SK-N-SH (cell line): ENCODE data around the gene CDC27. TPM values are rescaled to one million over a fixed set of nuclear protein-coding genes. Genes with fewer than 3 reads are reported as not detected.

Experiments used
- CTCF ChIA-PET: fragments of 300-600, 350-600 bp; formaldehyde crosslinking; extraction: SDS; loops from one replicate; lab custom pipeline; 2021; lab: Yijun Ruan, JAX
- POLR2A ChIA-PET: fragments of 350-600 bp; sonication (Branson Sonifier 250); formaldehyde crosslinking; extraction: SDS; loops from one replicate; lab custom pipeline; 2020; ENCODE audit warnings: antibody characterized with exemption, inconsistent platforms; lab: Yijun Ruan, JAX
- DNase-seq: peaks from one replicate; pipeline ENCODE4 v3.0.0; 2012
- H2AFZ ChIP-seq: fragments of 200-600 bp; sonication (generic); 2 replicates; pipeline ENCODE4 v1.8.1; 2016; ENCODE audit warnings: antibody characterized with exemption, mild to moderate bottlenecking, low read depth
- H3F3A ChIP-seq: fragments of 200-600 bp; sonication (generic); replicated peaks from 2 replicates; pipeline ENCODE3; 2016; ENCODE audit warnings: antibody characterized with exemption, mild to moderate bottlenecking; ENCODE audit not compliant: insufficient read depth
- H3K27ac ChIP-seq, 2 experiments: fragments of 200-500 bp in 1 of 2; fragments of 200-600 bp in 1 of 2; sonication (Bioruptor generic) in 1 of 2; sonication (generic), shearing (Covaris generic) in 1 of 2; 2 replicates each; pipeline versions ENCODE4 v1.5.1 to v1.6.1; 2014 to 2016; ENCODE audit warnings: low read depth in 2 of 2, inconsistent platforms in 1 of 2, low read length in 1 of 2, mild to moderate bottlenecking in 1 of 2, mixed read lengths in 1 of 2
- H3K27me3 ChIP-seq: fragments of 200-600 bp; sonication (generic), shearing (Covaris generic); 2 replicates; pipeline ENCODE4 v1.6.1; 2016; ENCODE audit warnings: mixed run types; ENCODE audit not compliant: insufficient read depth
- H3K36me3 ChIP-seq, 2 experiments: fragments of 200-500 bp in 1 of 2; fragments of 200-600 bp in 1 of 2; sonication (Bioruptor generic) in 1 of 2; sonication (generic) in 1 of 2; replicated peaks in 1 of 2; 2 replicates each; pipeline versions ENCODE3 to v1.5.1; 2014 to 2016; ENCODE audit warnings: low read length in 1 of 2, mild to moderate bottlenecking in 1 of 2; ENCODE audit not compliant: insufficient read depth in 2 of 2, control insufficient read depth in 1 of 2
- H3K4me1 ChIP-seq, 2 experiments: fragments of 200-500 bp in 1 of 2; fragments of 200-600 bp in 1 of 2; sonication (Bioruptor generic) in 1 of 2; sonication (generic), shearing (Covaris generic) in 1 of 2; 2 replicates each; pipeline versions ENCODE4 v1.5.1 to v1.6.1; 2014 to 2016; ENCODE audit warnings: low read depth in 1 of 2, low read length in 1 of 2, mixed run types in 1 of 2; ENCODE audit not compliant: insufficient read depth in 2 of 2, control insufficient read depth in 1 of 2
- H3K4me2 ChIP-seq: fragments of 200-600 bp; sonication (generic), shearing (Covaris generic); 2 replicates; pipeline ENCODE4 v1.6.1; 2017; ENCODE audit warnings: mixed run types
- H3K4me3 ChIP-seq, 2 experiments: fragments of 200-500 bp in 1 of 2; fragments of 200-600 bp in 1 of 2; sonication (Bioruptor generic) in 1 of 2; sonication (generic), shearing (Covaris generic) in 1 of 2; 2 replicates each; pipeline versions ENCODE4 v1.5.1 to v1.8.1; 2014 to 2016; ENCODE audit warnings: low read depth in 2 of 2, inconsistent platforms in 1 of 2, low read length in 1 of 2, mild to moderate bottlenecking in 1 of 2, mixed read lengths in 1 of 2, moderate library complexity in 1 of 2
- H3K79me2 ChIP-seq: fragments of 200-600 bp; sonication (generic); 2 replicates; pipeline ENCODE4 v1.8.1; 2017; ENCODE audit warnings: mild to moderate bottlenecking; ENCODE audit not compliant: insufficient read depth
- H3K9ac ChIP-seq: fragments of 200-600 bp; sonication (generic); 2 replicates; pipeline ENCODE4 v1.6.1; 2017; ENCODE audit warnings: mixed run types
- H3K9me2 ChIP-seq: fragments of 200-600 bp; sonication (generic); 2 replicates; pipeline ENCODE4 v1.6.1; 2017; ENCODE audit warnings: mixed run types
- H3K9me3 ChIP-seq: fragments of 200-600 bp; sonication (generic); 2 replicates; pipeline ENCODE4 v1.6.1; 2017; ENCODE audit warnings: mixed run types, mild to moderate bottlenecking, moderate library complexity
- H4K20me1 ChIP-seq: fragments of 200-600 bp; sonication (generic); 2 replicates; pipeline ENCODE4 v1.6.1; 2017; ENCODE audit warnings: mild to moderate bottlenecking, mixed run types; ENCODE audit not compliant: insufficient read depth
- CHD2 ChIP-seq: fragments of 150-350 bp; IDR thresholded peaks from 2 replicates; pipeline ENCODE4 v1.6.1; 2018; ENCODE audit warnings: low read length; ENCODE audit not compliant: partially characterized antibody
- CTCF ChIP-seq: fragments of 200-600 bp; sonication (generic); IDR thresholded peaks from 2 replicates; pipeline ENCODE4 v1.6.1; 2017; ENCODE audit warnings: antibody characterized with exemption, mild to moderate bottlenecking, moderate library complexity
- ELF1 ChIP-seq: IDR thresholded peaks from 2 replicates; pipeline ENCODE4 v1.4.0; 2012
- FOXJ3 ChIP-seq: sonication (generic); formaldehyde crosslinking; IDR thresholded peaks from 2 replicates; pipeline ENCODE4 v1.5.1; 2020; ENCODE audit warnings: mild to moderate bottlenecking, missing genetic modification reagents
- GATA2 ChIP-seq: sonication (generic); formaldehyde crosslinking; IDR thresholded peaks from 2 replicates; pipeline ENCODE4 v1.5.0; 2020; ENCODE audit warnings: mild to moderate bottlenecking, missing genetic modification reagents
- MEF2A ChIP-seq: IDR thresholded peaks from 2 replicates; pipeline ENCODE4 v1.4.0; 2012; ENCODE audit warnings: low read depth, borderline replicate concordance
- MXI1 ChIP-seq: IDR thresholded peaks from 2 replicates; pipeline ENCODE4 v1.6.1; 2012; ENCODE audit warnings: mild to moderate bottlenecking, low read depth, low read length, improper control_type of control experiment
- NFIC ChIP-seq: IDR thresholded peaks from 2 replicates; pipeline ENCODE4 v1.4.0; 2012; ENCODE audit warnings: borderline replicate concordance
- NRF1 ChIP-seq: IDR thresholded peaks from 2 replicates; pipeline ENCODE4 v1.6.1; 2012; ENCODE audit warnings: low read depth, mild to moderate bottlenecking, low read length
- POLR2AphosphoS5 ChIP-seq: IDR thresholded peaks from 2 replicates; pipeline ENCODE4 v1.6.1; 2012; ENCODE audit warnings: low read depth, low read length
- RAD21 ChIP-seq: IDR thresholded peaks from 2 replicates; pipeline ENCODE4 v1.6.1; 2012; ENCODE audit warnings: mild to moderate bottlenecking, low read length
- RXRA ChIP-seq: IDR thresholded peaks from 2 replicates; pipeline ENCODE4 v1.4.0; 2012; ENCODE audit warnings: low read depth, mild to moderate bottlenecking, borderline replicate concordance
- SIN3A ChIP-seq: IDR thresholded peaks from 2 replicates; pipeline ENCODE4 v1.6.1; 2012; ENCODE audit warnings: low read depth, mild to moderate bottlenecking, low read length, moderate library complexity, borderline replicate concordance
- TAF1 ChIP-seq: IDR thresholded peaks from 2 replicates; pipeline ENCODE4 v1.6.1; 2012; ENCODE audit warnings: low read depth, mild to moderate bottlenecking, low read length, moderate library complexity, borderline replicate concordance
- TCF12 ChIP-seq: IDR thresholded peaks from 2 replicates; pipeline ENCODE4 v1.4.0; 2012
- USF2 ChIP-seq: fragments of 150-350 bp; IDR thresholded peaks from 2 replicates; pipeline ENCODE4 v1.6.1; 2017; ENCODE audit warnings: antibody characterized with exemption, low read length, low read depth, borderline replicate concordance
- YY1 ChIP-seq: IDR thresholded peaks from 2 replicates; pipeline ENCODE4 v1.4.0; 2012; ENCODE audit warnings: low read depth, mild to moderate bottlenecking
- WGBS: methylation state at CpG from one replicate; pipeline ENCODE4 v1.1.6; 2017; ENCODE audit warnings: low lambda C conversion rate; 5-methylcytosine and 5-hydroxymethylcytosine counted together
- polyA plus RNA-seq, 3 experiments: library from polyadenylated mRNA; depleted of rRNA; stranded (reverse); fragments of >200 nt; gene quantifications; 2 replicates each; pipeline ENCODE4 v1.2.3, GENCODE V29; 2012
- TF ChIP-seq, protein P1 (sequence below): IDR thresholded peaks from 2 replicates; pipeline ENCODE4; 2012
- TF ChIP-seq, protein P2 (sequence below): fragments of 150-350 bp; IDR thresholded peaks from 2 replicates; pipeline ENCODE4 v1.6.1; 2016; ENCODE audit warnings: mild to moderate bottlenecking, low read depth, low read length

The CDC27 gene
- polyA plus RNA-seq, 1 of the 3 experiments (the other 2 are of a cell fraction) = 44.3 TPM

DNA sequence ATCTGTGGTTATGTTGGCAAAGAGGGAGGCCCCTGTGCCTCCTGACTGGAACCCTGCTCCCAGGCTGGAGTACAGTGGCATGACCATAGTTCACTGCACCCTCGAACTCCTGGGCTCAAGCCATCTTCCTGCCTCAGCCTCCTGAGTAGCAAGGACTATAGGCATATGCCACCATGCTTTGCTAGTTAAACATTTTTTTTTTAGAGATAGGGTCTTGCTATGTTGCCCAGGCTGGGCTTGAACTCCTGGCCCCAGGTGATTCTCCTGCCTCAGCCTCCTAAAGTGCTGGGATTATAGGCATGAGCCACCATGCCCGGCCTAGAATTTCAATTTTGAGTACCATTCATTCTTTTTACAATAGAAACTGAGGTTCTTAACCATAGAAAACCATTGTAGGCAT lies 43.4 kb upstream of the CDC27 start:
- TF ChIP-seq, protein P1, sequence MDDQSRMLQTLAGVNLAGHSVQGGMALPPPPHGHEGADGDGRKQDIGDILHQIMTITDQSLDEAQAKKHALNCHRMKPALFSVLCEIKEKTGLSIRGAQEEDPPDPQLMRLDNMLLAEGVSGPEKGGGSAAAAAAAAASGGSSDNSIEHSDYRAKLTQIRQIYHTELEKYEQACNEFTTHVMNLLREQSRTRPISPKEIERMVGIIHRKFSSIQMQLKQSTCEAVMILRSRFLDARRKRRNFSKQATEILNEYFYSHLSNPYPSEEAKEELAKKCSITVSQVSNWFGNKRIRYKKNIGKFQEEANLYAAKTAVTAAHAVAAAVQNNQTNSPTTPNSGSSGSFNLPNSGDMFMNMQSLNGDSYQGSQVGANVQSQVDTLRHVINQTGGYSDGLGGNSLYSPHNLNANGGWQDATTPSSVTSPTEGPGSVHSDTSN = no peak
- TF ChIP-seq ELF1 = no peak
- Histone ChIP-seq H3K27ac (no peak overlapping the region), H3K9ac (no peak overlapping the region), H3F3A (no peaks in the 10 kb centered on the region), H3K4me3 (no peak overlapping the region), H4K20me1 (no peaks in the 10 kb centered on the region), H3K9me2 (no peaks in the 10 kb centered on the region), H2AFZ (no peak overlapping the region), H3K27me3 (no peaks in the 10 kb centered on the region), H3K4me1 (peaks cover 0 to 5% of the 10 kb centered on the region in 2 experiments; a peak in 1 of 4 replicates), H3K4me2 (no peak overlapping the region), H3K36me3 (no peaks in the 10 kb centered on the region), H3K79me2 (no peaks in the 10 kb centered on the region), H3K9me3 (no peaks in the 10 kb centered on the region)
- CTCF ChIA-PET = interaction anchor here (0.6 to 7.7 kb wide), 3 partner anchors 14 to 81 kb away, joined by 3 to 279 read pairs (median 3); no protein-coding TSS in a partner anchor
- POLR2A ChIA-PET = no interaction called here
- 92% methylated on average over 2 of the region's 2 CpGs for WGBS
- DNase-seq = no peak

- Histone ChIP-seq H3K4me2 (no peak overlapping the region), H3K79me2 (no peaks in the 10 kb centered on the region), H2AFZ (no peak overlapping the region), H4K20me1 (no peaks in the 10 kb centered on the region), H3K36me3 (no peaks in the 10 kb centered on the region), H3K9me3 (no peaks in the 10 kb centered on the region), H3K4me3 (no peak overlapping the region), H3K4me1 (peaks cover 0 to 5% of the 10 kb centered on the region in 2 experiments; a peak in 1 of 4 replicates), H3K27ac (no peak overlapping the region), H3K9ac (no peak overlapping the region), H3F3A (no peaks in the 10 kb centered on the region), H3K27me3 (no peaks in the 10 kb centered on the region), H3K9me2 (no peaks in the 10 kb centered on the region)
- 82% methylated on average over 3 of the region's 3 CpGs for WGBS
- TF ChIP-seq NFIC (no peak), POLR2AphosphoS5 (no peak), MXI1 (no peak), FOXJ3 (CRISPR knock-in tag) (no peak), MEF2A (no peak), YY1 (no peak), CTCF (no peak), SIN3A (no peak), RXRA (no peak), RAD21 (no peak), USF2 (no peak), TAF1 (no peak), GATA2 (CRISPR knock-in tag) (no peak), NRF1 (no peak), TCF12 (no peak), CHD2 (no peak)
- TF ChIP-seq, protein P2, sequence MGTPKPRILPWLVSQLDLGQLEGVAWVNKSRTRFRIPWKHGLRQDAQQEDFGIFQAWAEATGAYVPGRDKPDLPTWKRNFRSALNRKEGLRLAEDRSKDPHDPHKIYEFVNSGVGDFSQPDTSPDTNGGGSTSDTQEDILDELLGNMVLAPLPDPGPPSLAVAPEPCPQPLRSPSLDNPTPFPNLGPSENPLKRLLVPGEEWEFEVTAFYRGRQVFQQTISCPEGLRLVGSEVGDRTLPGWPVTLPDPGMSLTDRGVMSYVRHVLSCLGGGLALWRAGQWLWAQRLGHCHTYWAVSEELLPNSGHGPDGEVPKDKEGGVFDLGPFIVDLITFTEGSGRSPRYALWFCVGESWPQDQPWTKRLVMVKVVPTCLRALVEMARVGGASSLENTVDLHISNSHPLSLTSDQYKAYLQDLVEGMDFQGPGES = no peak
- CTCF ChIA-PET = interaction anchor here (3.3 to 7.7 kb wide), 2 partner anchors 10 to 82 kb away, joined by 71 to 279 read pairs; no protein-coding TSS in a partner anchor
- POLR2A ChIA-PET = no interaction called here
- no peak for DNase-seq
Observed at GRCh38 chr17:47231866-47232265, 42.8 kb upstream of the CDC27 start.
